Measurements from ENCODE around the gene C1QTNF2.

C1QTNF2 gene

DNA sequence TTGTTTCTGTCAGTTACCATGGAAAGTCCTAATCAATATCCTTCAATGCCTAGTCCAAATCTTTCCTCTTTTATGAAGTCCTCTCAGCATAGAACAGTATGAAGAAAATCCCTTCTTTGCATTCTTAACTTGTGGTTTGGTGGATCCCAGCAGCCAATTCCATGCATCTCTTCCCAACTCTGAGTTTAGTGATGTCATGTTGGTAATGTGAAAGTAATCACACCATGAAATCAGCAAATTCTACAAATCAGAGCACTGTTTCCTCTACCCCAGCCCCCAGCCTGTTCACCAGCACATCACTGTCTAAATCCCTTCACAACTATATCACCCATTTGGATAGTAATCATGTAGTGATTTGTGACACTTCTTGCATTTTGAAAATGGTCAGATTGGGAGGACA is 4.7 kb upstream of the C1QTNF2 start:
- DNase-seq (ENCODE audit: low read depth), result no peak

DNA sequence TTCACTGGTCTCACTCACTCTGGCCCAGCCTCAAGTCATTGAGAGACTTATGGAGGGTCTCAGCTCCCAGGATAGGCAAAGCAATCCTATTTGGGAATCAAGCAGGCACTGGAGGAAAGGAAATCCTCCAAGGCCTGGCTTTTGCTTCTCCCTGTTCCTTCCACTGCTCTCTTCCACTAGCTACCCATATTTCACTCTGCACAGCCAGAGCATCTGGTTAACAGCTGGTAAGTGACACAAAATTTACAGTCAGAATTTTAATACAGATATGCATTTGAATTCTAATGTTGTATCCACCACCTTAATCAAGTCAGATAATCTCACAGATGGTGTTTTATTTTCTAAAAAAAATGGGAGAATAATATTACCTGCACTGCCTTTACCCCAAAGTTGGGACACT is 868 bp upstream of the C1QTNF2 start:
- DNase-seq (ENCODE audit: low read depth), result no peak

DNA sequence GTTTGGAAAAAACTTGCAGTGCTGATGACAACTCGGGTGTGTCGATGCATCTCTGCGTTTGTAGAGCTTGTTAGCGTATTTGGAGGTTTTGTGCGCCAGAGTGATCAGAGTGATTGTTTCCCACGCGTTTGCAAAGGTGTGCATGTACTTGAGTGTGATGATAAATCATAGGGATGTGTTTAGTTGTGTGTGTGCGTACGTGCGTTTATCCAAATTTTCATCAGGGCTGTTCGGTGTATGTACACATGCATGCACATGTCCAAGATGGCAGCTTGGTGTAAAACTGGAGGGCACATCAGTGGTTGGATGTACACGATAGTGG is 248 bp upstream of the C1QTNF2 start:
- DNase-seq (ENCODE audit: low read depth), result no peak

DNA sequence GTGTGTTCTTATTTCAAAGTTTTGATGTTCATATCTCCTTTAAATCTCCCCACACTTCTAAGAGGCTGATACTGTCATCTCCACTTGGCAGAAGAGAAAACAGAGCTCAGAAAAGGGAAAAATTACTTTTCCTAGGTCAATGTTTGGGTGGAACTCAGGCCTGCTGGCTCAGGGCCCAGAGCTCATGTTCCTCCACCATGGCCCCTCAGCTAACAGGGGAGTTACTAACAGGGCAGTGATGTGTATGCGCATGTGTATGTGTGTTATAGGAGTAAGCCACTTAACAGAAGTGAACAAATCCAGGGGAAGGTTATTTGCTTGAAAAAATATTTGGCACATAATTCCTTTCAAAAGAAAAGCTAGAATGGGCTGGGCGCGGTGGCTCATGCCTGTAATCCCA is 2.5 kb downstream of the C1QTNF2 start:
- DNase-seq (ENCODE audit: low read depth), result no peak

DNA sequence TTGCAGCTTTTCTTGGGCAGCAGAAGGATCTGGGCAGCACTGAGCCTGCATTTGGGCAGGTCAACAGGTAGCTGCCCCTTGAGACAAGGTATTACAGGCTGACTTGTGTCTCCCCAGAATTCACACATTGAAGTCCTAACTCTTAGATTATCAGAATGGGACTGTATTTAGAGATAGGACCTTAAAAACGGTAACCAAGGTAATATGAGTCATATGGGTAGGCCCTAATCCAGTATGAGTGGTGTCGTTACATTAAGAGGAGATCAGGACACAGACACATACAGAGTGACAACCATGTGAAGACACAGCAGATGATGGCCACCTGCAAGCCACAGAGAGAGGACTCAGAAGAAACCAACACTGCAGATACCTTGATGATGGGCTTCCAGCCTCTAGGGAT is 3.2 kb downstream of the C1QTNF2 start:
- DNase-seq (ENCODE audit: low read depth), result no peak

DNA sequence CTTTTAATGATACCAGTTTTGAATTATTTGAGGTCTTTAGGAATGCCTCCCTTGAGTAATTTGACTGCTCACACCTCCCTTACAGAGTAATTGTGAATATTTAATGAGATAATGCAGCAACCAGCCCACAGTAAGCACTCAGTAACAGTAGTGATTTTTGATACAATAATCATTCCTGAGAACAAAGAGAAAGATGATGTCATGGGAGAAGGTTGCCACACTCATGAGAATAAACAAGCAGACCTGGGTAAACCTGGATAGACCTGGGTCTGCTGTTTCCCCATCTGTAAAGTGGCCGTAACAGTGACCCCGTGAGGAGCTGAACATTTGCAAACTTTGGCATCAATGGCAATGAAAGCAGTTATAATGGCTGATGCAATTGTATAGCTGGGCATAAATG is 4.2 kb downstream of the C1QTNF2 start:
- no peak for DNase-seq (ENCODE audit: low read depth)

DNA sequence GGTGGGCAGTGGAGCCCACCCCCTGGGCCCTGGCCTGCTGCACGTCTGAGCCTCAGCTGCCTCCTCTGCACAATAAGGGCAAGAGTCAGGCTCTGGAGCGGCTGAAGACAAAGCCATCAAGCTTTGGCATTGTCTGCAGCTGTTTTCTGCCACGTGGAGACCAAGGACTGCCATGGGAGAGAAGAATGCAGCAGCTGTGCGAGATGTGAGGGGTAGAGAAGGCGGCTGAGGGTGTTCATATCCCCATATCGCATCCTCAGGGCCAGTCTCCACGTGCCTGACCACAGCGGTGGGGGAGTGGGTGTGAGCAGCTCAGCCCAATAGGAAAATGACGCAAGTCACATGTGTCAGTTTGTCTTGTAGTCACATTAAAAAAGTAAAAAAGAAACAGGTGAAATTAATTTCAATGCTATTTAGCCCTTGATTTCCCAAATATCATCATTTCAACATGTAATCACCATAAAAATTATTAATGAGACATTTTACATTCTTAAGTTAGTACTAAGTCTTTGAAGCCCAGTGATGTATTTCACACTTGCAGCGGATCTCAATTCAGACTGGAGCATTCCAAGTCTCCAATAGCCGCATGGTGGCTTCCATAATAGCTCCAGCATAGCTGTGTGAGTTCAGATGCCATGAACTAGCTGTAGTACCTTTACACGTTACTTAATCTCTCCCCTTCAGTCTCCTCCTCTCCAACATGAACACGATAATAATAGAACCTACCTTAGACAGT is 6.6 kb downstream of the C1QTNF2 start:
- DNase-seq (ENCODE audit: low read depth), result no peak

DNA sequence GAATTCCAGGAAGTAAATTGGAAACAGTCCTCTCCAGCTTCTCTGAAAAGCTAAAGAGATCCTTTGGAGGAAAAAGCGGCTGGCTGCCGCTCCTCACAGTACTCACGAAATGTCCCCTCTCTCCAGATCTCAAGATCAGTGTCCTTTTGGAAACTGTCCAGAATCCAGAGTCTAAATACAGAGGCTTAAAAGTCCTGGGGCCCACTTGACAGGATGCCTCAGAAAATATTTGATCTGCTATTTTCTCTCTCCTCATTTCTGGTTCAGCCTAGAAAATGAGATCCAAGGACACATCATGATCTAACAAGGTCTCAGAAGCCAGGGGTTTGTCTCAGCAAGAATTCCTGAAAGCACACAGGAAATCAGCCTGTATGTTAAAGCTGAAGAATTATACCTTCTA is 7.2 kb downstream of the C1QTNF2 start:
- DNase-seq (ENCODE audit: low read depth), result no peak

DNA sequence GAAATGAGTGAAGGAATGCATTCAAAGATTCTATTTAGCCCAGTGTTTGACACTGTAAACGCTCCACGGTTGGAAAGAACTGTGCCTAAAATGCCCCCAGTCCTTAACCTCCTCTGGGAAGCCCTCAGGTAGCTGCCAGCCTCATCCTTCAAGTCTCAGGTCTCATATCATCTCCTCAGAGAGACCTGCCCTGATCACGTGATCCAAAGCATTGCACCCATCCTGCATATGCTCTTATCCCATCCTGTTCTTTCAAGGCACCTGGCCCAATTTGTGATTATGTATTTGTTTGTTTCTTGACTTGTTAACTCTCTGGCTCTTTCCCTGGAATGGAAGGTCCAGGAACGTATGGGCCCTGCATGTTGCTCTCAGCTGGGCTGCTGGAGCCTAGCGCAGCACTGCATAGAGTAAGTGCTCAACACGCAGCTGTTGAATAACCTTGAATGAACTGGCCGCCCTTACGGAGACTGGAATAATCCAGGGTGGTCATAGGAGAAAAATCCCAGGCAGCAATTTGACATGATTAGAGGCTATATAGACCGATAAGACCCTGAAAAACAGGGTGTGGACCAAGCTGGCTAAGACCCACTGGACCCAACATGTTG is 8.7 kb downstream of the C1QTNF2 start:
- DNase-seq (ENCODE audit: low read depth), result no peak

DNA sequence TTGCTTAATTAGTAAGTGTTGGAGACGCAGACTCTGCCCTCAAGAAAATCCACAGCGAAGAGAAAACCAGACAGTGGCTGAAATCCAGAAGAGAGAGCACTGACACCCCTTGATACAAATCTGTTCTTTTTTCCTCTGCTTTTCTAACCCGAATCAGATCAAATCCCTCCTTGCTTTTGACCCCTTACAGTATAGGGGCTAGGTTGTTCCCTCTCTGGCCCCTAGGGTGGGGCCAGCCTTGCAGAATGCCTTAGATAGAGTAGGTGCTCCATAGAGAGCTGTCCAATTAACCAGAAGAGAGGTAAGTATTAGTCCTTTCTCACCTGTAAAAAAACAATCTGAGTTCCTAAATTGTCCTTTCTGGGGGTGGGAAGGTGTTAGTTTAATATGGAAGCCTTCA is 10.1 kb downstream of the C1QTNF2 start:
- DNase-seq (ENCODE audit: low read depth), result no peak

DNA sequence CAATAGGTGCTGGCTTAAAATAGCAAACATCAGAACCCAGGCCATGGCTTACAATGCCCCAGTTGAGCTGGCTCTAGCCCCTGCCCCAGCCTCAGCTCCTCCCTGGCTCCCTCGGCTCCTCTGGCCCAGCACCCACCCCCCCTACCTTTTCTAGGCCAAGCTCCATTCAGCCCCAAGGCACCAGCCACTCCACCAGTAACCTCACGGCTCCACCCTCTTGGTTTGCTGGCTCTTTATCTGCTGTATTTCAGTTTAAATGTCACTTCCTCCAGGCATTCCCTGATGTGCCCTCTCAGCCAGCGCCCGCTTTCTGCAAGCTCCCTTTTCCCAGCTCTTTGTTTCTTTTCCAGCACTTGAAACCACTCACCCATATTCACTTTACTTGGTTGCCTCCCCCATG is 10.6 kb downstream of the C1QTNF2 start:
- DNase-seq (ENCODE audit: low read depth), result no peak

DNA sequence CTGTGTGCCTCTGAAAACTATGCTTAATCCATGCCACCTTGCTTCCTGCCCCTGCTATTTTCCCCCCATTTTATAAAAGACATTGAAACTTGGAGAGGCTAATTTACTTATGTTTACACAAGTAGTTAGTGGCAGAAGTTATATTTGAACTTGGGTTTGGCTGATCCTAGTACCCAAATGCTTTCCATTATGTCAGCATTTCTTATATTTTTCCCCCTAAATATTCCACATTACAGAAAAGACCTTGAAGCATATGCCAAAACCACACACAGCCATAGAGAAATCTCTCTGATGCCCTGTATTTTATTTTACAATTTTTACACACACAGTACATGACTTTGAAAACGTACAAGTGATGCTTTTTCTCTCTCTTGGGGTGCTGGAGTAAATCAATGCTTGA is 11.2 kb downstream of the C1QTNF2 start:
- DNase-seq (ENCODE audit: low read depth), result no peak

DNA sequence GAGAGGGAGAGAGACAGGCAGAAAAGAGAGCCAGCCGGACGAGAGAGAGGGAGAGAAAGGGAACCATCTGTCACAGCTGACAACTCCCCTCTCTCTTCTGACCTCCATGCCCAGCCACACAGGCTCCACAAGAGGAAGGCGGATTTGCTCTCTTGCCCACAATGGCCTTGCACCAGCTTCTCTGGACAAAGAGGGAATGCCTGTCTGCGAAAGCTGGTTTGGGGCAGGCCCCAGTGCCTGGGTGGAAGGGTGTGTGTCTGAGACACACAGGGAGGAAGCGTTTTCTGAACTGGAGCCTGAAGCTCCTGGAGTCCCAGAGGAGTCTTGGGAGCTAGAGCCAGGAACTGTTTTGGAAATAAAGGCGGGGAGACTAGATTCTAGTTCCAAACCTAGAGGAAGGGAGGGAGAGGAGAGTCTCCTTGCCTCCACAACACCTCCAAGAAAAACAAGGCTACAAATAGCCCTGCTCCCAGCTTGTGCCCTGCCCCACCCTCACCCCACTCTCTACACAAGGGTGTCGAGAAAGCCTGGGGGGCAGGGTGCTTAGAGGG is 12.5 kb downstream of the C1QTNF2 start:
- no peak for DNase-seq (ENCODE audit: low read depth)

DNA sequence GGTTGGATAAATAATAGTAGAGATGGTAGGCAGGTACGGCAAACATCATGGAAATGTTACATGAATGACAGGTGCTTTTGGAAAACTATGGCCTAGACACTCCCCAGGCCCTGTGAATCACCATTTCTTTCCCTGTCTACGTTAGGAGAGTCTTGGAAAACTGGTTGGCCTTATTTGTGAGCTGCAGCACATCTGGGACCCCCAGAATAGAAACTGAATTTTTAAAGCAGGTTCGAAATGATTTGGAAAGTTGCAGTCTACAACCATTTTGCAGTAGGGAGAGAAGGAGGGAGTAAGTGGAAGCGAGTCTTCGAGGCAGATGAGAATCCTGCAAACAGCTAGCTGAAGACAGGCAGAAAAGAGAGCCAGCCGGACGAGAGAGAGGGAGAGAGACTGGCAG is 13.0 kb downstream of the C1QTNF2 start:
- DNase-seq (ENCODE audit: low read depth), result no peak

DNA sequence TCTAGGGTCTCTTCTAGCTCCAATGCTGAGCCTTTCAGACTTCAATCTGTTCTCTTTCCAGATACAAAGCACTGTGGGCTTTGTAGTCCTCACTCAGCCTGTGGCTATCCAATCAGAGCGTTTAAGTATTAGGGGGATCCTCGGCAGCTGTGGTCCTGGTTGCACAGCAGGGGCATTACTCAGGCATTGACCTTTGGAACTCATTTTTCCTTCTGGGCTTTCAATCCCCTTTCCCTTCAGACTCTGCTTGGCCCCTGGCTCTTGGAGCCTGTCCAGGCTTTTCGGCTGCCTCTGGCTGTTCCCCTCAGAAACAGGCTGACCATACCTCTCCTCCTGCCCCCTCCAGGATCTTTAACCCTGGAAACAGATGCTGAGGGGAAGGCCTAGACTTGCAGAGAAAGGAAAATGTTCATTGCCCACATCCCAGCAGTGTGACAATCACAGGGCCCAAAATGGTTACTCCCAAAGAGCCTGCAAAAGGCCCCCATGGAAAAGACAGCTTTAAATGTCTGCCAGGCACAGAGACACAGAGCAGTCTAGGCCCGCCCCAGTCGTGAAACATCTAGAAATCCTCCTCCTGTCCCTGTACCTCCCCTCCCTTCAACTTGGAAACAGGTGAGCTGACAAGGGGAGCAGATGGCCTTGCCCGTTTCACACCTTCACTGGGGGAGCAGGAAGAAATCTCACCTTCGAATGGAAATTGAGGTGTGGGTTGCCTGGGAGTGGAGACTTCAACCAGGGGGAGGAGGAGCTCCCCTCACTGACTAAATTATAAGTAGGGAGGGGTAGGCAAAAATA is 13.7 kb downstream of the C1QTNF2 start:
- no peak for DNase-seq (ENCODE audit: low read depth)

DNA sequence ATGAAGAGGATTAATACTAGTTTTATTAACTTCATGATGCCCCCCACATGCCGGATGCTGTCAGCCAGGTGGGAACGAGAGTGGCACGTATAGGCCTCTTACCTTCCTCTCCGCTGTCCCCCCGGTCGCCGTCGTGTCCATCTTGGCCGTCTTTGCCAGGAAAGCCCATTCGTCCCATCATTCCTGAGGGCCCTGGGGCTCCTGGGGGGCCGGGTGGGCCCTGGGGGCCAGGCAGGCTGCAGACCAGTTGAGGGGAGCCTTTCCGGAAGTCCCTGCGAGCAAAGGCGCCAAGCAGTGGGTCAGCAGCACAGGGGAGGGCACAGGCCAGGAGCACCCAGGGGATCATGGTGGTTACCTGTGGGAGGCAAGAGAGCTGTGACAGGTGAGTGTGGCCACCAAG is 15.8 kb downstream of the C1QTNF2 start:
- DNase-seq (ENCODE audit: low read depth), result no peak

DNA sequence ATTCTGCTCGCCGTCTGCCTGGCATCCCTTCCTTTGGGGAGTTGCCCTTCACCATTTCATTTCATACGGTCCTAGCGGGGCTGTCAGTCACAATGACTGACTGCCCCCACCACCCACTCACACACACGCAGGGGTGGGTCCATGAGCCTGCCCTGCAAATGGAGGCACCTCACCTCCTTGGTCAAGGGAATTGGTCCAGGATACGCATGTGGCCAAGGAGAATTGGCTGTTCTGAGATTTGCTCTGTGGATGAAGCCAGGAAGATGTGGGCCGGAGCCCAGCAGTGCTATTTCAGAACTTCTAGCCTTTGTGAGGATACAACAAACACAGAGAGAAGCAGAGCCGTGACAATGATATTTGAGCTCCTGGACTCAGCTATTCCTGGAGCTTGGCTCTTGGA is 17.0 kb downstream of the C1QTNF2 start:
- DNase-seq (ENCODE audit: low read depth), result no peak

DNA sequence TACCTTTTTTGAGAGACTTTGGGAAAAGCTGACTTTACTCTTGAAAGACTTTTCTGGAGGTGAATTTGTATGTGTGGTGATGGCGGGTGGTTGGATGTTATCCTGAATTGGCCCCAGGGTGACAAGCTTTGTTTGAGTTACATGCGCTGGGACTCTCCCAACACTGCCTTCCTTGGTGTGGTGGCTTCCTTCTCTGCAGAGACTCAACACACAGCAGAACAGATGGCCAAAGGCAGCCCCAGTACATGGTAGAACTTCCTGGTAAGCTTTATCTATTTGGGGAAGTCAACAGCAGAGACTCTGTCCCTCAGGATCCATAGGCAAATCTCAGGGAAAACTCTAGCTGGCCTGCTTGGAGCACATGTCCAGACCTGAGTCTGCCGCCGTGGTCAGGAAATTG is 18.1 kb downstream of the C1QTNF2 start:
- DNase-seq (ENCODE audit: low read depth), result no peak

DNA sequence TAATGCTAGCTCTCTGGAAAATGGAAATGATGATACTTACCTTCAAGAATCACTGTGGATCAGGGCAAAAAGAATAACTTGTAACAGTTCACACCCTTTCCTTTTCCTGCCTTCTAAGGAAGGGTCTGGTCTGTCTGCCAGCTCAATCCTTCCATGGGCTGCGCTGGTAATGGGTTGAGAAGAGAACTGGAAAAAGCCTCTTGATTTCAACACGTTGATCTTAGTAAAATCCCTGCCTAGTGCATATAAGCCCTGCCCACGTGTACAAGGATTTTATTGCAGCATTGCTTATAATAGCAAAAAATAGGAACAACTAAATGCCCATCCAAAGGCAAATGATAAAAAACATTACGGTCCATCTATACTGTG is 20.5 kb downstream of the C1QTNF2 start:
- DNase-seq (ENCODE audit: low read depth), result no peak

DNA sequence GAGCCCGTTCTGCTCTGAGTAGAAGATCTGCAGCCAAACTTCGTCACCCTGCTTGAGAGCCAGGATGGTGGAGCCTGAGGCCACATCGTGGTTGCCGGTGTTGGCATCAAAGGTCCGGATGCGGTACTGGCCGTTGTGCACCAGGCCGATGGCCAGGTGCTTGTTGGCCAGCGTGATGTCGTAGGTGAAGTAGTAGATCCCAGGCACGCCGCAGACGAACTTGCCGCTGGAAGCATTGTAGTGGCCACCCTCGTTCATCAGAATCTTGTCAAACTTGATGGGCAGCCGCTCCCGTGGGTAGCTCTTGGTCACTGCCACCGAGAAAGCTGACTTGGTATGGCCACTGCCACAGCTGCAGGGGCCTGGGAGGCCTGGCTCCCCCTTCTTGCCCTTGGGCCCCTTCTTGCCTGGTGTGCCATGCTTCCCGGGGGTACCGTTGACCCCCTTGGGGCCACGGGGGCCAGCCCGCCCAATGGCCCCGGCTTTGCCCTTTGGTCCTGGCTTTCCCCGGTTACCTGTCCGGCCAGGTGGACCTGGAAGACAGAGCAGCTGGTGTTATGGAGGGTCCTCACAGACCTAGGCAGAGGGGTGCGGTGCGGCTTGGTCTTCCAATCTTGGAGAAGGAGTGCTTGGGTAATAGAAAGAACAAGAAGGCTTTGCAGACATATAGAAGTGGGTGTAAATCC is 21.0 kb downstream of the C1QTNF2 start:
- no peak for DNase-seq (ENCODE audit: low read depth)

DNA sequence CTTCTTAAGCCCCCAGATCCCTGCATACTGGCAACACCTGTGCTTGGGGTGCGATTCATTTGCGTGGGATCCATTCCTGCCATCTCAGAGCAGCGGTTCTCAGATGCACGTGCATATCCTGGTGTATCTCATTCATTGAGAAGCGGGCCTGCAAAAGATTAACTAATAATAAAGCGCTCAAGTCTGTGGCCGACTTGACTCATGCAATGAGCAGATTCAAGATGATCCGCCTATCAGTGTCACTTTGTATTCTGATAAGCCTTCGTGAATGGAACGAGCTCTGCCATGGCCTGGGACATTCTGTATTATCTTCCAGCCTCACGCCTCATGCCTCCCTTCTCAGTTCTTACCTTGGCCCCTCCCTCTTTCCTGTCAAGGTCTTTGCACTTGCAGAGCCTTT is 22.3 kb downstream of the C1QTNF2 start:
- DNase-seq (ENCODE audit: low read depth), result no peak

DNA sequence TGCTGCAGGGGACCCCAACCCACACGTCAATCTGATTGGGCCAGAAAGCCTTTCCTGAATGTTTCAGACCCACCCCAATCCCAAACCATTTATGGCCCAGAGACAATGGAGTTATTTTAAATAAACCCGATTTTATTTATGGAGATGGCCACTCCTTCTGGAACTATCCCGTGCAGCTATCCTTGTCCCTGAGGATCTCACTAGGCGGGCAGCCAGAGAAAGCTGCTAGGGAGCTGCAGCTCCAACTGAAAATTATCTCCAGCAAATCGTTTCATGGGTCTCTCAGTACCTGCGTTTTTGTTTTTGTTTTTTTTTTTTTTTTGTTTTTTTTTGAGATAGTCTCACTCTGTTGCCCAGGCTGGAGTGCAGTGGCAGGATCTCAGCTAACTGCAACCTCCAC is 23.0 kb downstream of the C1QTNF2 start:
- DNase-seq (ENCODE audit: low read depth), result no peak
